SK-N-MC (cell line): Measurements from ENCODE around the gene AMER3.

Experiments used
- EZH2 ChIP-seq: fragments of 200-600 bp; sonication (generic); IDR thresholded peaks from one replicate; pipeline ENCODE4 v1.6.1; 2017; ENCODE audit warnings: antibody characterized with exemption
- POLR2AphosphoS5 ChIP-seq: IDR thresholded peaks from 2 replicates; pipeline ENCODE4 v1.6.1; 2012; ENCODE audit warnings: mild to moderate bottlenecking, low read depth, low read length, borderline replicate concordance

DNA sequence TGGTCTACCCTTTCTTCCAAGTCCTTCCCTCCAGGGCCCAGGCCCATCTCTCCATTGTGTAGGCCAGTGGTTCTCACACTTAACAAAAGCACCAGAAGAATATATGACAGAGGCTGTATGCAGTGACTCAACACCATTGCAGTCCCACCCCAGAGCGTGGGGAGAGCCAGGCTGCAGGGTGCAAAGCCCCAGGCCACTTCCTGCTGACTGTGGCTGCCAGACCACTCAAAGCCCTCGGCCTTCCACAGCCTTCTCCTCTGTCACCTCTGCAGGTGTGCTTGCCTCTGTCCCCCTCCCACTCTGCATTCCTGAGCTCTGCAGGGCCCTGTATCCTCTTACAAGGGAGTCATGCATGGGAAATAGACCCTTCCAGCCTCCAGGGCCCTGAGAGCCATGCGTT lies 41.0 kb downstream of the AMER3 start:
- TF ChIP-seq POLR2AphosphoS5 (no peak), EZH2 (no peak)
